Activated T-helper 1 cell treated with Interleukin-2 at 50 U/mL for 16 hours (primary cell): ENCODE results near the gene TOMT.
A peak's percentile ranks its signal among the peaks of the same experiment; 100 is the strongest.

Experiments used
- DNase-seq: peaks from one replicate; pipeline ENCODE4 v3.0.0-alpha.2; 2020; ENCODE audit warnings: low read depth

Gene TOMT

GRCh38 chr11:72088076-72088808 is 17.5 kb upstream of the TOMT start:
- no peak for DNase-seq

DNA sequence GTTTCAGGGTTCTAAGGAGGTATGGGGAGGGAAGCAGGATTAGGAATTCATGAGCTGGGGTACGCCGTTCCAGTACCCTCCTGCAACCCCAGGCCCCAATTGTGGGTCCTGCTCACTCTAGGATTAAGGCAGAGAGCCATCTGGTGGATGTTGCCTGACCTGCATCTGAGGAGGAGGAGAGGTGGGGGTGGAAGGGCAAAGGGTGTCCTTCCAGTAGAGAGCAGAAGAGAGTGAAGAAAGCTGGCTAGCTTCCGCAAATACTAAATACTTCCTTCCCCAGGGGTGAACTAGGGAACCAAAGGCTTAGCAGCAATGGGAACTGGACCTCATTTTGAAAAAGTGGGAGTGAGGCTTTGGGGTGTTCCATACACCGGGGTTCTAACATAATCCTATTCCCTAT is 14.4 kb upstream of the TOMT start:
- DNase-seq = peak; percentile 39

GRCh38 chr11:72098741-72099140 is 7.0 kb upstream of the TOMT start:
- no peak for DNase-seq

GRCh38 chr11:72100009-72100408 is 5.7 kb upstream of the TOMT start:
- DNase-seq = no peak

GRCh38 chr11:72100462-72100861 is 5.3 kb upstream of the TOMT start:
- DNase-seq = no peak

DNA sequence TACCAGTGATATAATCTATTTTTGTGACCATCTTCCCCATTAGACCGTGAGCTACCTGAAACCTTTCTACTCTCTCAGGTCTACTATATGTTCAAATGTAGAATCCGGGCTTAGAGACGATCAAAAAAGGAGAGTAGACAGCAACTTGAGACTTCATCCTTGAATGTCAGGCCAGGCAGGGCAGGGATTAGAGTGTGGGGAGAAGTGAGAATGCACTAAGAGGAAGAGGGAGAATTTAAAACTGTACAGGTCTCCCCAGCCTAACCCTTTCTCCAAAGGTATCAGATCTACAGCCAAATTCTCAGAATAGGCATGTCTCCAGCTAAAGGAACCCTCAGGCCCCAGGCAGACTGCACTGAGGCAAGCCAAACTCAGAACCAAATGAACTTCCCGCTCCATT is 3.6 kb upstream of the TOMT start:
- no peak for DNase-seq

DNA sequence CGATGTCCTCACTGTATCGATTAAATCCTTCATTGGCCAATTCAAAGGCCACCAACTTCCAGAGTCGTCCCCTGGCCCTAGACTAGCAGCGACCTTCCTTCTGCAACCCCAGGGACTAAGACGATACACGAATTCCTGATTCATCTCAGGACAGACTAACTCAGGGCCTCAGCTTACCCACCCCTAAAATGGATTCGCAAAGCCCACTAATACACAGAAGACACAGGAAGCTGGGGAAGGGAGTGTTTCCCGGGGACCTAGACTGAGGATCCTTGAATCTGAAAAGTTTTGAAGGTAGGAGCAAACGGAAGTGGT is 3.1 kb upstream of the TOMT start:
- DNase-seq = no peak

GRCh38 chr11:72102946-72103753 is 2.6 kb upstream of the TOMT start, which contains the start of gene LAMTOR1:
TSS of gene LAMTOR1 (minus strand) at chr11:72103297. CDS start at chr11:72103224, 73 bp downstream.
- DNase-seq = peak; percentile 95

GRCh38 chr11:72103754-72104167 is 2.0 kb upstream of the TOMT start:
- DNase-seq = no peak

DNA sequence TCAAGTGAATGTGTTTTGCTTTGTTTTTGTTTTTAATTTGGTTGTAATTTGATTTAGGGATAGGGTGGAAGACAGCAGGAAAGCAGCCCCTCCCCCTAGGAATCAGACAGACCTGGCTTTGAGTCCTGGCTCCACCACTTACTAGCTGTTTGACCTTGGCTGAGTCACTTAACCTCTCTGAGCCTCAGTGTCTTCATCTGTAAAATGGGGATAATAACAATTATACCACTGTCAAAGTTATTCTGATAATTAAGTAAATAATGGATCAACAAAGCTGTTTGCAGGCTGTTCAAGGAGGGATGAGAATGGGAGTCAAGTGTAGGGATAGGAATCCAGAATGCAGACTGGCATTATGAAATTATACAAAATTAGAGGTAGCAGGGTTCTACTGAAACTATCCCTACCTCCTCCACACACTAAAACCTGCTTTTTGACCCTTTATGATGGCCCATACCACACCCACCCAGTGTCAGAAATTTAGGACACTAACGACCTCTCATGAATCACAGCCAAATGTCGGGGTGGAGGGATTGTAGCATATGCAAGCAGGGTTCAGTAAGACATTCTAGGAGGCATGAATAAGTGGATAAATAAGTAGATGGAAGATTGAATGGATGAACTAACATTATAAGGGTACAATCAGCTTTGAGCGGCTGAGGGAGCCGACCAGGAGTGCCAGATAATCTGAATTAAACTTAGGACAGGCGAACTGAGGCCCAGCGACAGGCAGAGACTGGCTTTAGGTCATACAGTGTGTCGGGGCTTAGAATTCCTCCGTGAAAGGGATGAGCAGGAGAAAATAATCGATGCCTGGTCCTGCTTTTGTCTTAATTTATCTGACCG is 5.8 kb downstream of the TOMT start:
- no peak for DNase-seq

GRCh38 chr11:72112143-72112977 is 6.6 kb downstream of the TOMT start, which contains the start of gene ANAPC15:
TSS of gene ANAPC15 (minus strand) at chr11:72112695. CDS start at chr11:72111276, 1,419 bp downstream.
- peak; percentile 93 for DNase-seq

GRCh38 chr11:72112978-72113808 is 7.5 kb downstream of the TOMT start:
- no peak for DNase-seq

DNA sequence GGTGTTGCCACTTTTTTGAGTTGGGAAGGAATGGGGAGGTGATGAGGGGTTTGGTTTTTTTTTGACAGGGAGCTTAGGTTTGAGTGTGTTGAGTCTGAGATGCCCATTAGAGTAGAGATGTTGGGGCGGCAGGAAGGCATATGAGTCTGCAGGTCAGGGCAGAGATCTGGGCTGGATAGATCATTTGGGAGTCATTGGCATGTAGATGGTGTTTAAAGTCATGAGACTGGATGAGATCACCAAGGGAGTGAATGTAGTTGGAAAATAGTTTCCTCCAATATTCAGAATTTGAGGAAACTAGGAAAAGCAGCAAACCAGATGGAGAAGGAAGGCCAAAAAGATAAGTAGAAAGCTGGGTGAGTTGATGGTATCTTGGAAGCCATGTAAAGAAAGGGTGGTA is 8.8 kb downstream of the TOMT start:
- DNase-seq = no peak

DNA sequence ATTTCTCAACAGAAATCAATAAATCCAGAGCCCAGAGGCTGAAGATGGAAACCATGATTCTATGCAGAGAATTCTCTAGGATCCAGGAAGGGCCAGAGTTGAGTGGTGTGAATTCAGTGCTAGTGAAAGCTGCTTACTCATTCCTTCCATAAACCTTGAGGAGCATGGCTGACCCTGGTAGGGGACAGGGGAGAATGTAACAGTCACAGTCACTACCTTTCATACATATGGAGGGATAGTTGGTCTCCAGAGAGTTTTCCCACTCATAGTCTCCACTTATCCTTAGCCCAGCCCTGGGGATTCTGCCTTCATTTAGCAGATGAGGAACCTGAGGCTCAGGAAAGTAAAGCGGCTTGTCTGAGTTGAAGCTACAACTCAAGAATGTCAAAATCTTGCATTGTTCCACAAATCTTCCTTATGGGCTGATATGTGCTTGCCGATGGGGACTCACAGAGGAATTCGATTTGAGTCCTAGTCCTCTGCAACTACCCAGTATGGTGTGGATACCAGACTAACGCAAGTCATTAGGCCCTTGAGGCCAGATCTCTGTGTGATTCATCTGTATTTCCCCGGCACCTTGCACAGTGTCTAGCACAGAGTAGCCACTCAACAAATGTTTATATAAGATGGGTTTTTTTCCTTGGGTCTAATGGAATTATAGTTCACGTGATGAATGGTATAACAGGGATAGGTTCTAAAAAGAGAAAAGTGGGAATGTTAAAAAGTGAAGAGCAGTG is 10.5 kb downstream of the TOMT start:
- DNase-seq = no peak

GRCh38 chr11:72119198-72119597 is 13.5 kb downstream of the TOMT start:
- no peak for DNase-seq

DNA sequence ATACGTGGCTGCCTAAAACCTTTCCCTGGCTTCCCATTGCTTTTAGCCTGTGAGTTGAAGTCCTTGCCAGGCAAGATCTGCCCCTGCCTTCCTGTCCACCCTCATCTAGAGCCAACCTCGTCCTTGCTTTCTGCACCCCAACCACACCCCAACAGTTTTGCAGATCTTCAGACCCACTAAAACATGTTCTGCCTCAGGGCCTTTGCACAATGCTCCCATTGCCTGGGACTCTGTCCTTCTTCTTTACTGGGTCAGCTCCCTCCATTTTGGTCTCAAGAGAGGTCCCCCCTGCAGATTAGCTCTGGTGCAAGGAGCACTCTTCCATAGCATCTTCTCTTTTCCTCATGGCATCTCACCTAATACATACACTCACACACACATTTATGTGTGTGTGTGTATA is 15.2 kb downstream of the TOMT start:
- DNase-seq = no peak

DNA sequence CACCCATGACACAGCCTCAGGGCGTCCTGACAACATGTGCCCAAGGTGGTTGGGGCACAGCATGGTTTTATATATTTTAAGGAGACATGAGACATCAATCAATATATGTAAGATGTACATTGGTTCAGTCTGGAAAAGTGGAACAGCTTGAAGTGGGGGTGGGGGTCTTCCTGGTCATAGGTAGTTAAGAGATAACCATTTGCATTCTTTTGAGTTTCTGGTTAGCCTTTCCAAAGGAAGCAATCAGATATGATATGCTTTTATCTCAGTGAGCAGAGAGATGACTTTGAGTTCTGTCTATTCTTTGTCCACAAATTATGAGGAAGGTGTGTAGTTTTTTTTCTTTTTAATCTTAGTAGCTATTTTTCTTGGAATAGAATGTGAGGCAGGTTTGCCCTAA is 16.9 kb downstream of the TOMT start:
- no peak for DNase-seq

- no peak for DNase-seq
Observed at GRCh38 chr11:72123117-72123653, 17.5 kb downstream of the TOMT start.

DNA sequence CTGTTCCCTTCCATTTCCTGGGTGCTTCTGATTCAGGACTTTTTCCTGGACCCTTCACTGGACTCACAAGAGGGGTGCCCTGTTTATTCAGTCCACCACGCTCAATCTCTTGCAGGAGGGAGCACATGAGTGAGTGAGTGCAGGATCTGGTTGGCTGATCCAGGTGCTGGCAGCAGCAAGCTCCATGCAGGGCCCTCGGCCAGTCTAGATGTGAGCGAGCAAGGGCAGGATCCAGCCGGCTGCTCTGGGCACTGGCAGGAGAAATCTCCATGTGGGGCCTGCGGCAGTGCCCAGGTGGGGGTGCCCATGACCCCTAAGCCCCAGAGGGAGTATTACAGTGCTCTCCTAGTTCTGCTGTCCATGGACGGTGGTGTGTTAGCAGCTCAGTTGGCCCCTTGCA is 18.3 kb downstream of the TOMT start:
- no peak for DNase-seq

DNA sequence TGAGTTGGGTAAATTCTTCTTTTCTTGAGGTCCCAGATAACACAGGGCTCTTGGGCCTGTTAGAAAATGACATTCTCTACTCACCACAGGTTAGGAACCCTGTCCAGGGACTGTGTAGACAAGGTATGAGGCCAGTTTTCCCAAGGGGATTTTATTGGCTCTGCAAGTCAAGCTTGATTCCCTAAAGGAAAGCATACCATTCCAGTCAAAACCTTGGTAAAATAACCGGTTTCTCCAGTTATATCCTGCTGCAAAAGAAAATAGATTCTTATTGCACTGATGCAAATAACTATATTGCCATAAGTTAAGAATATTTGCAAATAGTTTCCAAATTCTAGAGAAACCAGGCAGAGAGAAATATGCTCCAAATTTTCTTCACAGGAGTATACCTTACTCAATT is 20.2 kb downstream of the TOMT start:
- no peak for DNase-seq
